Fibroblast of lung (primary cell): ENCODE results near the gene UBE2U. TPM values are rescaled to one million over a fixed set of nuclear protein-coding genes. Genes with fewer than 3 reads are reported as not detected.

Source experiments
- DNase-seq, 2 donors: peaks; one replicate each; pipeline versions ENCODE4 v3.0.0 to v3.0.0-alpha.2; 2010; ENCODE audit warnings: low read depth in 2 of 2
- H2AFZ ChIP-seq: 2 replicates; pipeline ENCODE4 v1.5.1; 2012; ENCODE audit warnings: low read length, control low read depth, inconsistent platforms
- H3K27ac ChIP-seq: 2 replicates; pipeline ENCODE4 v1.5.1; 2011; ENCODE audit warnings: low read length, control low read depth; ENCODE audit not compliant: insufficient read depth
- H3K27me3 ChIP-seq: 2 replicates; pipeline ENCODE4 v1.5.1; 2011; ENCODE audit warnings: mild to moderate bottlenecking, low read length; ENCODE audit not compliant: control insufficient read depth, insufficient read depth
- H3K36me3 ChIP-seq: 2 replicates; pipeline ENCODE4 v1.5.1; 2011; ENCODE audit warnings: low read length; ENCODE audit not compliant: control insufficient read depth, insufficient read depth
- H3K4me1 ChIP-seq: 2 replicates; pipeline ENCODE4 v1.5.1; 2011; ENCODE audit warnings: low read length; ENCODE audit not compliant: control insufficient read depth, insufficient read depth; ENCODE audit errors: extremely low read depth
- H3K4me2 ChIP-seq: 2 replicates; pipeline ENCODE4 v1.5.1; 2011; ENCODE audit warnings: low read length, control low read depth; ENCODE audit not compliant: insufficient read depth; ENCODE audit errors: extremely low read depth
- H3K4me3 ChIP-seq, 4 experiments: fragments of 200-600 bp in 1 of 4; sonication (generic) in 1 of 4; replicated peaks in 1 of 4; 2 replicates each; pipeline ENCODE4 v1.5.1; 2011 to 2016; ENCODE audit warnings: low read length in 4 of 4, low read depth in 3 of 4, mild to moderate bottlenecking in 3 of 4, control low read depth in 2 of 4, inconsistent platforms in 1 of 4, mixed read lengths in 1 of 4; ENCODE audit not compliant: insufficient read depth in 1 of 4; ENCODE audit errors: control extremely low read depth in 1 of 4
- H3K79me2 ChIP-seq: 2 replicates; pipeline ENCODE4 v1.5.1; 2012; ENCODE audit warnings: mild to moderate bottlenecking, low read length, inconsistent platforms; ENCODE audit not compliant: control insufficient read depth, insufficient read depth
- H3K9ac ChIP-seq: 2 replicates; pipeline ENCODE4 v1.5.1; 2011; ENCODE audit warnings: mild to moderate bottlenecking, low read length, control low read depth; ENCODE audit not compliant: insufficient read depth
- H3K9me3 ChIP-seq: 2 replicates; pipeline ENCODE4 v1.5.1; 2012; ENCODE audit warnings: low read depth, low read length; ENCODE audit not compliant: control insufficient read depth, insufficient read depth
- H4K20me1 ChIP-seq: 2 replicates; pipeline ENCODE4 v1.5.1; 2011; ENCODE audit warnings: low read length; ENCODE audit not compliant: control insufficient read depth, insufficient read depth; ENCODE audit errors: extremely low read depth
- EZH2 ChIP-seq: IDR thresholded peaks from 2 replicates; pipeline ENCODE4 v1.5.1; 2012; ENCODE audit warnings: low read length, control low read depth, mild to moderate bottlenecking; ENCODE audit errors: missing control alignments
- polyA plus RNA-seq, 2 donors: library from polyadenylated mRNA; depleted of rRNA in 1 of 2; stranded (reverse) in 1 of 2; unstranded in 1 of 2; fragments of >200 nt; gene quantifications; 2 replicates each; pipeline ENCODE4 v1.2.1, GENCODE V29; 2011 to 2012; ENCODE audit warnings: missing spikeins in 1 of 2
- total RNA-seq: library from RNA; depleted of rRNA; stranded (reverse); fragments of >200 nt; gene quantifications from 2 replicates; pipeline ENCODE4 v1.2.1, GENCODE V29; 2014
- TF ChIP-seq, protein P1 (sequence below), 2 donors: IDR thresholded peaks in 1 of 2; conservative IDR thresholded peaks in 1 of 2; 1 replicate in 1 of 2; 2 replicates in 1 of 2; pipeline ENCODE4 v1.5.1; 2011 to 2012; ENCODE audit warnings: low read length in 2 of 2, control low read depth in 1 of 2, inconsistent platforms in 1 of 2, low read depth in 1 of 2, mild to moderate bottlenecking in 1 of 2

The UBE2U gene
- total and polyA plus RNA-seq, 2 donors (not counting 1 experiment from before 2014, with no cell fraction given), result not detected

DNA sequence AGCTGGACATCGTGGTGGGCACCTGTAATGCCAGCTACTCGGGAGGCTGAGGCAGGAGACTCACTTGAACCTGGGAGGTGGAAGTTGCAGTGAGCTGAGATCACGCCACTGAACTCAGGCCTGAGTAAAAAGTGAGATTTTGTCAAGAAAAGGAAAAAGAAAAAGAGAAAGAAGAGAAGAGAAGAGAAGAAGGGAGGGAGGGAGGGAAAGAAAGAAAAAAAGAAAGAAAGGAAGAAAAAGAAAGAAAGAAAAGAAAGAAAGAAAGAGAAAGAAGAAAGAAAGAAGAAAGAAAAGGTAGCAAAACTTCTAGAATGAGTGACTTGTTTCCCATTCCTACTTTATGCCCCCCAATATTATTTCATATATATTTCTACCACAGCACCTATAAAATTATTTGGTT is 98.8 kb downstream of the UBE2U start:
- no peaks in the 10 kb centered on the region for H4K20me1 ChIP-seq
- H3K4me1 ChIP-seq, result no peaks in the 10 kb centered on the region
- H3K4me3 ChIP-seq, result no peak overlapping the region
- DNase-seq, result no peak
- no peaks in the 10 kb centered on the region for H3K79me2 ChIP-seq
- H3K9me3 ChIP-seq, result no peaks in the 10 kb centered on the region
- TF ChIP-seq, protein P1, sequence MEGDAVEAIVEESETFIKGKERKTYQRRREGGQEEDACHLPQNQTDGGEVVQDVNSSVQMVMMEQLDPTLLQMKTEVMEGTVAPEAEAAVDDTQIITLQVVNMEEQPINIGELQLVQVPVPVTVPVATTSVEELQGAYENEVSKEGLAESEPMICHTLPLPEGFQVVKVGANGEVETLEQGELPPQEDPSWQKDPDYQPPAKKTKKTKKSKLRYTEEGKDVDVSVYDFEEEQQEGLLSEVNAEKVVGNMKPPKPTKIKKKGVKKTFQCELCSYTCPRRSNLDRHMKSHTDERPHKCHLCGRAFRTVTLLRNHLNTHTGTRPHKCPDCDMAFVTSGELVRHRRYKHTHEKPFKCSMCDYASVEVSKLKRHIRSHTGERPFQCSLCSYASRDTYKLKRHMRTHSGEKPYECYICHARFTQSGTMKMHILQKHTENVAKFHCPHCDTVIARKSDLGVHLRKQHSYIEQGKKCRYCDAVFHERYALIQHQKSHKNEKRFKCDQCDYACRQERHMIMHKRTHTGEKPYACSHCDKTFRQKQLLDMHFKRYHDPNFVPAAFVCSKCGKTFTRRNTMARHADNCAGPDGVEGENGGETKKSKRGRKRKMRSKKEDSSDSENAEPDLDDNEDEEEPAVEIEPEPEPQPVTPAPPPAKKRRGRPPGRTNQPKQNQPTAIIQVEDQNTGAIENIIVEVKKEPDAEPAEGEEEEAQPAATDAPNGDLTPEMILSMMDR (conservative IDR thresholded peaks at IDR 0.05 in 1 of 2, IDR thresholded peaks at IDR 0.05 in 1 of 2; ENCODE audit: low read depth in 1 of 2, low read length in 2 of 2), result no peak
- TF ChIP-seq EZH2, result no peak
- H3K27me3 ChIP-seq, result no peaks in the 10 kb centered on the region
- H2AFZ ChIP-seq, result no peak overlapping the region
- no peak overlapping the region for H3K9ac ChIP-seq
- H3K4me2 ChIP-seq, result no peak overlapping the region
- H3K27ac ChIP-seq, result no peak overlapping the region
- H3K36me3 ChIP-seq, result no peaks in the 10 kb centered on the region

DNA sequence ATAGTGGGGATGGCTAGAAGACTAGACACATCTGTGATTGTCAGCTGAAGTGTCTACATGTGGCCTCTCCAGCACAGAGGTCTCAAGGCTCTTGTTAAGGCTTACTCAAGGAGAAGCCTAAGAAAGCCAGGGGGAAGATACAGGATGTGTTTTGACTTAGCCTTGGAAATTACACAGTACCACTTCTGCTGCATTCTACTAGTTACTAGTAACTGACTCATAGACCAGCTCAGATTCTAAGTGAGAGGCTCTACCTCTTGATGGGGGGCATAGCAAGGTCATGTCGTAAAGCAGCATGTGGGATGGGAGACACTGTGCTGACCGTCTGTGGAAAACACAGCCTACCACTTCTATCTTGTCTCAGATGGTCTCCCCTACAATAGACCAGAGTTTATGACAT is 99.5 kb downstream of the UBE2U start:
- DNase-seq, result peak; percentile 37 to 73
- H3K4me1 ChIP-seq, result no peaks in the 10 kb centered on the region

DNA sequence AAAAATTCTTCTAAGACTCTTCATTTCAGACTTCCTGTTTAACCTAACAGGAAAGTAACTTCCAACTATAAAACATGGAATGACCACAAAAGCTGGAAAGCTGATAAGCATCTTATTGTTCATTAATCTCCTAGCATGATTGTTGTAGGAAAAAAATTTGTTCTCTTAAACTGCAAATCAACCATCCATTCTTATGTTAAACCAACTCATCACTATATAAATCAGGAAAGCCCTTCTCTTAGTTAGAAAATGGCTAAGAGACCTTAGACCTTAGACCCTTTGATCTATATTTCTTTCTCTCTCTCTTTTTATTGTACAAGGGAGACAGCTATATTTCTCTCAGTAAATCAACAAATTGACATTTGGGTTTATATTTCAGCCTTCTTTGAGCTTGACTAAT is 101.4 kb downstream of the UBE2U start:
- H3K4me1 ChIP-seq, result no peaks in the 10 kb centered on the region
- H3K36me3 ChIP-seq, result no peaks in the 10 kb centered on the region
- H3K9me3 ChIP-seq, result no peaks in the 10 kb centered on the region
- no peak overlapping the region for H3K9ac ChIP-seq
- H2AFZ ChIP-seq, result no peak overlapping the region
- no peaks in the 10 kb centered on the region for H3K79me2 ChIP-seq
- H3K27ac ChIP-seq, result no peak overlapping the region
- no peak overlapping the region for H3K4me3 ChIP-seq
- no peaks in the 10 kb centered on the region for H3K27me3 ChIP-seq
- peak; percentile 26 to 61 for DNase-seq
- H4K20me1 ChIP-seq, result no peaks in the 10 kb centered on the region
- TF ChIP-seq EZH2, result no peak
- TF ChIP-seq, protein P1 (conservative IDR thresholded peaks at IDR 0.05 in 1 of 2, IDR thresholded peaks at IDR 0.05 in 1 of 2; ENCODE audit: low read depth in 1 of 2, low read length in 2 of 2), result no peak
- H3K4me2 ChIP-seq, result no peak overlapping the region

More for the DNA sequence above, 99.5 kb downstream of the UBE2U start:
- no peak overlapping the region for H3K4me2 ChIP-seq
- H3K9me3 ChIP-seq, result no peaks in the 10 kb centered on the region
- H3K36me3 ChIP-seq, result no peaks in the 10 kb centered on the region
- H3K4me3 ChIP-seq, result no peak overlapping the region
- H3K9ac ChIP-seq, result no peak overlapping the region
- H3K27ac ChIP-seq, result no peak overlapping the region
- H2AFZ ChIP-seq, result no peak overlapping the region
- H3K27me3 ChIP-seq, result no peaks in the 10 kb centered on the region
- no peaks in the 10 kb centered on the region for H3K79me2 ChIP-seq
- TF ChIP-seq, protein P1 (conservative IDR thresholded peaks at IDR 0.05 in 1 of 2, IDR thresholded peaks at IDR 0.05 in 1 of 2; ENCODE audit: low read depth in 1 of 2, low read length in 2 of 2), result no peak
- no peak for TF ChIP-seq EZH2
- no peaks in the 10 kb centered on the region for H4K20me1 ChIP-seq
